ENCODE measurements around the gene MEMO1.

Gene MEMO1

GRCh38 chr2:31998731-31999383 is 12.0 kb downstream of the MEMO1 start:
- Histone ChIP-seq H3K9me3 (ENCODE audit: control insufficient read depth, low read length) (no peaks in the 10 kb centered on the region), H3K36me3 (ENCODE audit: control insufficient read depth, insufficient read depth, low read length) (no peaks in the 10 kb centered on the region), H3K4me1 (ENCODE audit: control insufficient read depth, insufficient read depth, low read length, poor library complexity, severe bottlenecking) (no peaks in the 10 kb centered on the region), H3K4me3 (ENCODE audit: insufficient read depth, low read depth, low read length, poor library complexity, severe bottlenecking) (no peak overlapping the region), H3K27me3 (replicated peaks; ENCODE audit: control insufficient read depth, insufficient read depth, low read length, poor library complexity, severe bottlenecking) (no peaks in the 10 kb centered on the region), H3K27ac (ENCODE audit: insufficient read depth, low read length, poor library complexity, severe bottlenecking) (no peak overlapping the region)
- DNase-seq = no peak

DNA sequence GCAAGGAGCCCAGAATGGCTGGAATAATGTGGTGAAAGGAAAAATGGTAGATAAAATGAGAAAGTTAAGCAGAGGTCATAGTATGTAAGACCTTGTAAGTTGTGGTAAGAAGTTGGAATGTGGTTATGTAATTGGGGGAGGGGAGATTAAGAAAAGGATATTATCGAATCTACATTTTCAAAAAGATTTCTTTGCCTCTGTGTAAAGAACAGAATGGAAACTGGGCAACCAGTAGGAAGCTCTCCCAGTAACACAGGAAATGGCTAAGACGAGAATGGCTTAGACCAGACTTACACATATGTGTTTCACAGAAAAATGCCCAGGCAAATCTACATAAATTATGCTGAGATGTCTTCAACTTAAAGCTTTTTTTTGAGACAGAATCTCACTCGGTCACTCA is 13.2 kb downstream of the MEMO1 start:
- DNase-seq = no peak
- Histone ChIP-seq H3K4me1 (ENCODE audit: control insufficient read depth, insufficient read depth, low read length, poor library complexity, severe bottlenecking) (no peaks in the 10 kb centered on the region), H3K9me3 (ENCODE audit: control insufficient read depth, low read length) (no peaks in the 10 kb centered on the region), H3K4me3 (ENCODE audit: insufficient read depth, low read depth, low read length, poor library complexity, severe bottlenecking) (no peak overlapping the region), H3K36me3 (ENCODE audit: control insufficient read depth, insufficient read depth, low read length) (no peaks in the 10 kb centered on the region), H3K27me3 (replicated peaks; ENCODE audit: control insufficient read depth, insufficient read depth, low read length, poor library complexity, severe bottlenecking) (no peaks in the 10 kb centered on the region), H3K27ac (ENCODE audit: insufficient read depth, low read length, poor library complexity, severe bottlenecking) (no peak overlapping the region)

- Histone ChIP-seq H3K27me3 (replicated peaks; ENCODE audit: control insufficient read depth, insufficient read depth, low read length, poor library complexity, severe bottlenecking) (no peaks in the 10 kb centered on the region), H3K27ac (ENCODE audit: insufficient read depth, low read length, poor library complexity, severe bottlenecking) (no peak overlapping the region)
- DNase-seq = no peak
These were observed 14.1 kb downstream of the MEMO1 start for GRCh38 chr2:31996571-31997150.

DNA sequence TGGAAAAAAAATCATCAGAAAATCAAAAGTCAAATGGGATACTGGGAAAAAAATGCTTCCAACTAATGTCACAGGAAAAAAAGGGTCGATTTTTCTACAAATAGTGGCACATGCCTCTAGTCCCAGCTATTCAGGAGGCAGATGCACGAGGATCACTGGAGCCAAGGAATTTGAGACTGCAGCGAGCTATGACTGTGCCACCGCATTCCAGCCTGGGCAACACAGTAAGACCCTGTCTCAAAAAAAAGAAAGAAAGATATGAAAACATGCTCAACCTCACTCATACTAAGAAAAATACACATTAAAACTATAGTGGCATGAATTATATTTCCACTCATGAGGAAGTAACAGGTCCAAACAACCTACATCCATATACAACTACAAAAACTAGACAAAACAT is 17.9 kb downstream of the MEMO1 start:
- no peak overlapping the region for H3K27ac ChIP-seq (ENCODE audit: insufficient read depth, low read length, poor library complexity, severe bottlenecking)
- no peaks in the 10 kb centered on the region for H3K36me3 ChIP-seq (ENCODE audit: control insufficient read depth, insufficient read depth, low read length)
- H3K9me3 ChIP-seq (ENCODE audit: control insufficient read depth, low read length) = no peaks in the 10 kb centered on the region
- no peak overlapping the region for H3K4me3 ChIP-seq (ENCODE audit: insufficient read depth, low read depth, low read length, poor library complexity, severe bottlenecking)
- no peaks in the 10 kb centered on the region for H3K4me1 ChIP-seq (ENCODE audit: control insufficient read depth, insufficient read depth, low read length, poor library complexity, severe bottlenecking)
- no peak for DNase-seq
- H3K27me3 ChIP-seq (replicated peaks; ENCODE audit: control insufficient read depth, insufficient read depth, low read length, poor library complexity, severe bottlenecking) = no peaks in the 10 kb centered on the region

More at GRCh38 chr2:31996571-31997150, 14.1 kb downstream of the MEMO1 start:
- Histone ChIP-seq H3K36me3 (ENCODE audit: control insufficient read depth, insufficient read depth, low read length) (no peaks in the 10 kb centered on the region), H3K9me3 (ENCODE audit: control insufficient read depth, low read length) (no peaks in the 10 kb centered on the region), H3K4me1 (ENCODE audit: control insufficient read depth, insufficient read depth, low read length, poor library complexity, severe bottlenecking) (no peaks in the 10 kb centered on the region), H3K4me3 (ENCODE audit: insufficient read depth, low read depth, low read length, poor library complexity, severe bottlenecking) (no peak overlapping the region)

DNA sequence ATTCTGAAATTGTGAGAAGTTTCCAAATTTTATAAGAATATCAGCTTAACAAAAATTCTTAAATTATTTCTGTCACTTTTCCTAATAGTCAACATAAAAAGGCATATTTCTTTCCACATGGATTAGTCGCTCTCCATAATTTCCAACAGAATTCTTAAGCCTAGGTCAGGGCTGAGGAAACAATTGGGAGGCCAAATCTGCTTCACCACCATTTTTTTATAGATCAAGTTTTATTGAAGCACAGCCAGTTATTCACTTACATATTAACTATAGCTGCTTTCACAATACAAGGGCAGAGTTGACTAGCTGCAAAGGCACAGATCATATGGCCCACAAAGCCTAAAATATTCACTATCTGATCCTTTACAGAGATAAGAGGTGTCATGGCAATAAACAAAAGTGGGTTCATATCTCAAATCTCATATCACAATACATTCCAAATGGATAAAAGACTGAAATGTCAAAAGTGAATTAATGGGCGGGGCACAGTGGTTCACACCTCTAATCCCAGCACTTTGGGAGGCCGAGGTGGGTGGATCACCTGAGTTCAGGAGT is 18.7 kb downstream of the MEMO1 start:
- no peaks in the 10 kb centered on the region for H3K9me3 ChIP-seq (ENCODE audit: control insufficient read depth, low read length)
- H3K4me3 ChIP-seq (ENCODE audit: insufficient read depth, low read depth, low read length, poor library complexity, severe bottlenecking) = no peak overlapping the region
- no peaks in the 10 kb centered on the region for H3K27me3 ChIP-seq (replicated peaks; ENCODE audit: control insufficient read depth, insufficient read depth, low read length, poor library complexity, severe bottlenecking)
- H3K4me1 ChIP-seq (ENCODE audit: control insufficient read depth, insufficient read depth, low read length, poor library complexity, severe bottlenecking) = no peaks in the 10 kb centered on the region
- no peaks in the 10 kb centered on the region for H3K36me3 ChIP-seq (ENCODE audit: control insufficient read depth, insufficient read depth, low read length)
- no peak for DNase-seq
- no peak overlapping the region for H3K27ac ChIP-seq (ENCODE audit: insufficient read depth, low read length, poor library complexity, severe bottlenecking)

GRCh38 chr2:31989946-31990345 is 20.9 kb downstream of the MEMO1 start:
- Histone ChIP-seq H3K27me3 (replicated peaks; ENCODE audit: control insufficient read depth, insufficient read depth, low read length, poor library complexity, severe bottlenecking) (no peaks in the 10 kb centered on the region), H3K4me3 (ENCODE audit: insufficient read depth, low read depth, low read length, poor library complexity, severe bottlenecking) (no peak overlapping the region), H3K4me1 (ENCODE audit: control insufficient read depth, insufficient read depth, low read length, poor library complexity, severe bottlenecking) (no peaks in the 10 kb centered on the region), H3K36me3 (ENCODE audit: control insufficient read depth, insufficient read depth, low read length) (no peaks in the 10 kb centered on the region), H3K9me3 (ENCODE audit: control insufficient read depth, low read length) (no peaks in the 10 kb centered on the region), H3K27ac (ENCODE audit: insufficient read depth, low read length, poor library complexity, severe bottlenecking) (no peak overlapping the region)
- no peak for DNase-seq

GRCh38 chr2:31987454-31988220 is 23.2 kb downstream of the MEMO1 start:
- no peak overlapping the region for H3K4me3 ChIP-seq (ENCODE audit: insufficient read depth, low read depth, low read length, poor library complexity, severe bottlenecking)
- DNase-seq = no peak
- H3K27ac ChIP-seq (ENCODE audit: insufficient read depth, low read length, poor library complexity, severe bottlenecking) = no peak overlapping the region
- no peaks in the 10 kb centered on the region for H3K9me3 ChIP-seq (ENCODE audit: control insufficient read depth, low read length)
- H3K27me3 ChIP-seq (replicated peaks; ENCODE audit: control insufficient read depth, insufficient read depth, low read length, poor library complexity, severe bottlenecking) = no peaks in the 10 kb centered on the region
- no peaks in the 10 kb centered on the region for H3K4me1 ChIP-seq (ENCODE audit: control insufficient read depth, insufficient read depth, low read length, poor library complexity, severe bottlenecking)
- no peaks in the 10 kb centered on the region for H3K36me3 ChIP-seq (ENCODE audit: control insufficient read depth, insufficient read depth, low read length)

GRCh38 chr2:31986906-31987305 is 23.9 kb downstream of the MEMO1 start:
- no peaks in the 10 kb centered on the region for H3K4me1 ChIP-seq (ENCODE audit: control insufficient read depth, insufficient read depth, low read length, poor library complexity, severe bottlenecking)
- no peak overlapping the region for H3K27ac ChIP-seq (ENCODE audit: insufficient read depth, low read length, poor library complexity, severe bottlenecking)
- H3K27me3 ChIP-seq (replicated peaks; ENCODE audit: control insufficient read depth, insufficient read depth, low read length, poor library complexity, severe bottlenecking) = no peaks in the 10 kb centered on the region
- no peak for DNase-seq
- H3K4me3 ChIP-seq (ENCODE audit: insufficient read depth, low read depth, low read length, poor library complexity, severe bottlenecking) = no peak overlapping the region
- H3K9me3 ChIP-seq (ENCODE audit: control insufficient read depth, low read length) = no peaks in the 10 kb centered on the region
- H3K36me3 ChIP-seq (ENCODE audit: control insufficient read depth, insufficient read depth, low read length) = no peaks in the 10 kb centered on the region

DNA sequence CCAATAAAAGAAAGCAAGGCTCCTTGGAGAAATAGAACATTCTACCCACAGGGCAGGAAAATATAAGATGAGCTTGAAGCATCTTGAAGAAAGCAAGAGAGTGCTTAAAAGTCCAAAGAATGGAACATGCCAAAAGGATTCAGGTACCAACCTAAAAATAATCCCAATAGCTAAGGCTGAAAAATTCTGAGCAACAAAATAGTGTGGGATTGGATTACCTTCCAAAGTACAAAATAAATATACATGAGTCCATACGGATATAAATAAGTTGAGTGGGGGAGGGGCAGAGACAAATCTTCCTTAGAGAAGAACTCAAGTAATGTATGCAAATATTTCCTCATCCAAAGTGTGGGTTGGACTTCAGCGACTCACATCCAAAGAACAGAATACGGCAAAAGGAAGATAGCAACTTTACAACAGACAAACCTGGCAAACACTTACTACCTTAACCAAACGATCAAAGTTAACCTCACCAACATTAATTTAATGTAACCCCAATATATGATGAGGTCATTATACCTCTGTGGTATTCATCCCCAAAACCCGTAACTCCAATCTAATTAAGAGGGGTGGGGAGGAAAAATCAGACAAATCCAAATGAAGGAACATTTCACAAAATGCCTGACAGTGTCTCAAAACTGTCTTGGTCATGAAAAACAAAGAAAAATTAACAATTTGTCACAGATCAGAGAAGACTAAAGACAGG is 26.9 kb downstream of the MEMO1 start:
- no peak for DNase-seq
- no peaks in the 10 kb centered on the region for H3K27me3 ChIP-seq (replicated peaks; ENCODE audit: control insufficient read depth, insufficient read depth, low read length, poor library complexity, severe bottlenecking)
- H3K4me3 ChIP-seq (ENCODE audit: insufficient read depth, low read depth, low read length, poor library complexity, severe bottlenecking) = no peak overlapping the region
- no peaks in the 10 kb centered on the region for H3K9me3 ChIP-seq (ENCODE audit: control insufficient read depth, low read length)
- no peaks in the 10 kb centered on the region for H3K4me1 ChIP-seq (ENCODE audit: control insufficient read depth, insufficient read depth, low read length, poor library complexity, severe bottlenecking)
- no peak overlapping the region for H3K27ac ChIP-seq (ENCODE audit: insufficient read depth, low read length, poor library complexity, severe bottlenecking)
- no peaks in the 10 kb centered on the region for H3K36me3 ChIP-seq (ENCODE audit: control insufficient read depth, insufficient read depth, low read length)
